NB4 (cell line): ENCODE measurements around the gene AP4E1.

Experiments
- CTCF ChIP-seq: IDR thresholded peaks from one replicate; pipeline ENCODE4 v1.5.1; 2012; ENCODE audit warnings: low read depth, low read length
- MYC ChIP-seq: IDR thresholded peaks from 2 replicates; pipeline ENCODE4 v1.6.1; 2011; ENCODE audit warnings: low read depth, low read length
- POLR2A ChIP-seq: IDR thresholded peaks from 2 replicates; pipeline ENCODE4 v1.6.1; 2011; ENCODE audit warnings: mild to moderate bottlenecking; ENCODE audit not compliant: insufficient read length; ENCODE audit errors: extremely low read depth
- TF ChIP-seq, protein P1 (sequence below): IDR thresholded peaks from 2 replicates; pipeline ENCODE4 v1.6.1; 2011; ENCODE audit warnings: low read depth, low read length

DNA sequence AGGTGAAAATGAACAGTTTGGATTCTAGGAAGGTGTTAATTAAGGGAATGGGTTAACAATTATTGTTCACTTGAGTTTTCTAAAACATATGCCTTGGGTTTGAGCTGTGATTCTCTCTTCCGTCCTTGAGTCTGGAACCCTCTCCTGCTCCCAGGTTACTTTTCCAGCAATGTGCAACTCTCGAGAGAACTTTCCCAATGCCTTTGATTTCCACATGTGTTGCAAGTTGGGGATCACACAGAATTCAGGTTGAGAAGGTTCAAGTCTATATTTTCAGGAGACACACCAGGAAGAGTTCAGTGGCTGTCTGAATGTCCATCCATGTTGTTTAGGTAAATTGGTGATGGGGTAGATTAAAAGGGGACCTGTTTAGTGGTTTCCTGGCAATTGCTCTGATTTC, 137.5 kb downstream of the AP4E1 start:
- TF ChIP-seq POLR2A (no peak), CTCF (no peak), MYC (no peak)
- TF ChIP-seq, protein P1, sequence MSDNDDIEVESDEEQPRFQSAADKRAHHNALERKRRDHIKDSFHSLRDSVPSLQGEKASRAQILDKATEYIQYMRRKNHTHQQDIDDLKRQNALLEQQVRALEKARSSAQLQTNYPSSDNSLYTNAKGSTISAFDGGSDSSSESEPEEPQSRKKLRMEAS: no peak
